ENCODE results near the gene GARNL3. TPM values are rescaled to one million over a fixed set of nuclear protein-coding genes. Genes with fewer than 3 reads are reported as not detected.

The GARNL3 gene
- total RNA-seq, 1 donor from 2014 or later, result 21.4 TPM

- peaks cover 3% of the 10 kb centered on the region for H3K4me1 Mint-ChIP-seq (ENCODE audit: low read depth)
- H3K36me3 Mint-ChIP-seq (ENCODE audit: insufficient read depth), result peaks cover 5% of the 10 kb centered on the region
- H3K4me3 Mint-ChIP-seq (ENCODE audit: low read depth), result no peak overlapping the region
- no peak for TF ChIP-seq CTCF (IDR thresholded peaks at IDR 0.05; ENCODE audit: unreplicated experiment)
- DNase-seq (ENCODE audit: low spot score, unreplicated experiment), result no peak
- H3K27ac Mint-ChIP-seq, result no peak overlapping the region
- H3K9me3 Mint-ChIP-seq (ENCODE audit: low read depth), result no peaks in the 10 kb centered on the region
- peaks cover 8% of the 10 kb centered on the region for H3K27me3 Mint-ChIP-seq
Observed at GRCh38 chr9:127250896-127251391, 13.6 kb upstream of the GARNL3 start.

GRCh38 chr9:127252410-127253318, 11.9 kb upstream of the GARNL3 start:
- Mint-ChIP-seq H3K9me3 (ENCODE audit: low read depth) (no peaks in the 10 kb centered on the region), H3K36me3 (ENCODE audit: insufficient read depth) (peaks cover 5% of the 10 kb centered on the region), H3K27me3 (peaks cover 4% of the 10 kb centered on the region), H3K4me1 (ENCODE audit: low read depth) (peaks cover 3% of the 10 kb centered on the region), H3K4me3 (ENCODE audit: low read depth) (no peak overlapping the region), H3K27ac (no peak overlapping the region)
- no peak for TF ChIP-seq CTCF (IDR thresholded peaks at IDR 0.05; ENCODE audit: unreplicated experiment)
- DNase-seq (ENCODE audit: low spot score, unreplicated experiment), result no peak

GRCh38 chr9:127253446-127253845, 11.1 kb upstream of the GARNL3 start:
- no peaks in the 10 kb centered on the region for H3K9me3 Mint-ChIP-seq (ENCODE audit: low read depth)
- peaks cover 4% of the 10 kb centered on the region for H3K27me3 Mint-ChIP-seq
- H3K27ac Mint-ChIP-seq, result peak overlapping the region; percentile 2
- H3K4me1 Mint-ChIP-seq (ENCODE audit: low read depth), result peaks cover 3% of the 10 kb centered on the region
- no peak overlapping the region for H3K4me3 Mint-ChIP-seq (ENCODE audit: low read depth)
- TF ChIP-seq CTCF (IDR thresholded peaks at IDR 0.05; ENCODE audit: unreplicated experiment), result no peak
- DNase-seq (ENCODE audit: low spot score, unreplicated experiment), result no peak
- H3K36me3 Mint-ChIP-seq (ENCODE audit: insufficient read depth), result peaks cover 5% of the 10 kb centered on the region

- H3K9me3 Mint-ChIP-seq (ENCODE audit: low read depth), result no peaks in the 10 kb centered on the region
- no peak for DNase-seq (ENCODE audit: low spot score, unreplicated experiment)
- H3K4me1 Mint-ChIP-seq (ENCODE audit: low read depth), result peaks cover 7% of the 10 kb centered on the region
- H3K27me3 Mint-ChIP-seq, result no peaks in the 10 kb centered on the region
- H3K27ac Mint-ChIP-seq, result no peak overlapping the region
- peaks cover 5% of the 10 kb centered on the region for H3K36me3 Mint-ChIP-seq (ENCODE audit: insufficient read depth)
- H3K4me3 Mint-ChIP-seq (ENCODE audit: low read depth), result no peak overlapping the region
- no peak for TF ChIP-seq CTCF (IDR thresholded peaks at IDR 0.05; ENCODE audit: unreplicated experiment)
Observed at GRCh38 chr9:127255692-127256091, 8.9 kb upstream of the GARNL3 start.

- no peak for TF ChIP-seq CTCF (IDR thresholded peaks at IDR 0.05; ENCODE audit: unreplicated experiment)
- Mint-ChIP-seq H3K4me1 (ENCODE audit: low read depth) (peaks cover 7% of the 10 kb centered on the region), H3K27ac (no peak overlapping the region), H3K4me3 (ENCODE audit: low read depth) (no peak overlapping the region), H3K27me3 (no peaks in the 10 kb centered on the region), H3K9me3 (ENCODE audit: low read depth) (no peaks in the 10 kb centered on the region), H3K36me3 (ENCODE audit: insufficient read depth) (peaks cover 5% of the 10 kb centered on the region)
- no peak for DNase-seq (ENCODE audit: low spot score, unreplicated experiment)
Observed at GRCh38 chr9:127256324-127256723, 8.2 kb upstream of the GARNL3 start.

Measured in progenitor cell of endocrine pancreas (in vitro differentiated cells).